Activated naive CD4-positive, alpha-beta T cell treated with Interleukin-2 at 50 U/mL for 16 hours (primary cell): ENCODE measurements around the gene ENC1.

Experiments used
- DNase-seq: peaks from one replicate; pipeline ENCODE4 v3.0.0-alpha.2; 2020

The ENC1 gene

GRCh38 chr5:74655716-74656115 lies 15.2 kb upstream of the ENC1 start:
- no peak for DNase-seq

GRCh38 chr5:74655206-74655605 lies 14.7 kb upstream of the ENC1 start:
- DNase-seq = no peak

- DNase-seq = no peak
These were observed 13.5 kb upstream of the ENC1 start for GRCh38 chr5:74653991-74654390.

- DNase-seq = no peak
These were observed 12.0 kb upstream of the ENC1 start for GRCh38 chr5:74652576-74652975.

GRCh38 chr5:74651710-74652109 lies 11.2 kb upstream of the ENC1 start:
- no peak for DNase-seq

GRCh38 chr5:74649421-74649973 lies 9.0 kb upstream of the ENC1 start:
- no peak for DNase-seq

GRCh38 chr5:74648835-74649293 lies 8.3 kb upstream of the ENC1 start:
- peak; percentile 10 for DNase-seq

GRCh38 chr5:74647096-74647495 lies 6.6 kb upstream of the ENC1 start:
- DNase-seq = no peak

- DNase-seq = no peak
These were observed 2.6 kb upstream of the ENC1 start for GRCh38 chr5:74643111-74643562.

GRCh38 chr5:74642543-74642863 lies 2.0 kb upstream of the ENC1 start:
- DNase-seq = no peak

- peak; percentile 21 for DNase-seq
These were observed 1.4 kb upstream of the ENC1 start for GRCh38 chr5:74641735-74642542.

GRCh38 chr5:74640954-74641734 lies 616 bp upstream of the ENC1 start:
- peak; percentile 41 for DNase-seq

- peak; percentile 50 for DNase-seq
These were observed 600 bp downstream of the ENC1 start for GRCh38 chr5:74639807-74640449.

- DNase-seq = no peak
These were observed 1.3 kb downstream of the ENC1 start for GRCh38 chr5:74638970-74639806.

GRCh38 chr5:74638544-74638969 lies 2.0 kb downstream of the ENC1 start:
- no peak for DNase-seq

- DNase-seq = no peak
These were observed 4.0 kb downstream of the ENC1 start for GRCh38 chr5:74636552-74636951.

GRCh38 chr5:74636149-74636548 lies 4.4 kb downstream of the ENC1 start:
- DNase-seq = no peak

GRCh38 chr5:74634611-74635286 lies 5.8 kb downstream of the ENC1 start:
- no peak for DNase-seq

- DNase-seq = no peak
These were observed 6.8 kb downstream of the ENC1 start for GRCh38 chr5:74633695-74634094.

GRCh38 chr5:74632947-74633356 lies 7.6 kb downstream of the ENC1 start:
- DNase-seq = no peak

GRCh38 chr5:74631081-74631953 lies 9.2 kb downstream of the ENC1 start:
- peak; percentile 8 for DNase-seq
